ENCODE results near the gene PRKCZ. TPM values are rescaled to one million over a fixed set of nuclear protein-coding genes. Genes with fewer than 3 reads are reported as not detected.

Gene PRKCZ
- polyA plus RNA-seq, 1 of the 3 experiments (the other 2 are of a cell fraction) = 24.2 TPM

DNA sequence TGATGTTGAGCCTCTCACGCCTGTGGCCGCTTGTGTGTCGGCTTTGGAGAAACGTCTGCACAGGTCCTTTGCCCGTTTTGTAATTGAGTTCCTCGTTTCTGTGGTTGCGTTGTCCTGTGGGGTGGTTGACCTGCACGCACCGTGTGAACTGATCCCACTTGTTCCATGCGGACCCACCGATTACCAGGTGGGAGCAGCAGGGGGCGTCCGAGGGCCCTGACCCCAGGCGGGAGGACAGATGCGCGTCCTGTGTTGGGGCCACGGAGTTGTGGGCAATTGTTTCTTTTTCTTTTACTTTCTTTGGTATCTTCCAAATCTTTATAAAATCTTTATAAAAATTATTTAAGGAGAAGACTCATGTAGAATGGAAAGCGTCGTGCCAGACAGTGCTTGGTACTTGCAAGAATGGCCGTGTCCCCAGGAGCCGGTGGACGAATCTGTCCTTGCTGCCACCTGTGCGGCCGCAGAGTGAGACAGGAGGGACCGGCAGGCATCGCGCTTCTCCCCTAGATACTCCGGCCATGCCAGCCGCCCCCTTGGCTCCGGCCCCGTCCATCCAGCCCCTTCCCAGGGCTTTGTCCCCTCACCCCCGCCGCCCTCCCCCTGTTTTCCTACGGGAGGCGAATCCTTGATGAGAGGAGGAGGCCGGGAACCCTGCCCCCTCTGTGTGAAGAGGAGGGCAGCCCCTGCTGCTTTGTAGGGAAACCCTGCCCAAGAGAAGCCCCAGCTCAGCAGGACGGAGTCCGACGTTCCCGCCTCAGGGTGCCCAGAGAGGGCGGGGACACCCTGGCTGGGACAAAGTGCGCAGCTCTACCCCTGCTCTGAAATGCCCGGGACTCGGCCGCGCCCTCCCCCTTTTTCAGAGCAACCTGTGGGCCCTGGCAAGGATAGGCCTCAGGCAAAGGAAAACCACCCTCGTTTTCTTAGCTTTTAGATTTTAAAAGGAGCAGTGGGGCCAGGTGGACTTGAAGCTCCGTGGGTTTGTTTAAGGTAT, 41.7 kb downstream of the PRKCZ start:
- Histone ChIP-seq H3K9ac (no peak overlapping the region), H3K27me3 (ENCODE audit: insufficient read depth) (no peaks in the 10 kb centered on the region), H3K4me3 (ENCODE audit: low read depth in 2 of 2, low read length in 1 of 2) (no peak overlapping the region), H3K9me2 (no peaks in the 10 kb centered on the region), H2AFZ (ENCODE audit: low read depth) (no peak overlapping the region), H4K20me1 (ENCODE audit: insufficient read depth) (no peaks in the 10 kb centered on the region), H3K4me2 (no peak overlapping the region), H3K27ac (ENCODE audit: low read depth in 2 of 2, low read length in 1 of 2) (no peak overlapping the region; a peak in 1 of 4 replicates), H3K9me3 (no peaks in the 10 kb centered on the region), H3F3A (replicated peaks; ENCODE audit: insufficient read depth) (no peaks in the 10 kb centered on the region), H3K4me1 (ENCODE audit: control insufficient read depth in 1 of 2, insufficient read depth in 2 of 2, low read depth in 1 of 2, low read length in 1 of 2) (peaks cover 0 to 11% of the 10 kb centered on the region in 2 experiments; a peak in 1 of 4 replicates), H3K79me2 (ENCODE audit: insufficient read depth) (no peaks in the 10 kb centered on the region), H3K36me3 (replicated peaks in 1 of 2; ENCODE audit: control insufficient read depth in 1 of 2, insufficient read depth in 2 of 2, low read length in 1 of 2) (no peaks in the 10 kb centered on the region)
- POLR2A ChIA-PET = no interaction called here
- 90% methylated on average over 33 of the region's 48 CpGs for WGBS (ENCODE audit: low lambda C conversion rate)
- no peak for TF ChIP-seq RCOR1 (IDR thresholded peaks at IDR 0.05; ENCODE audit: low read length)
- TF ChIP-seq, protein P1, sequence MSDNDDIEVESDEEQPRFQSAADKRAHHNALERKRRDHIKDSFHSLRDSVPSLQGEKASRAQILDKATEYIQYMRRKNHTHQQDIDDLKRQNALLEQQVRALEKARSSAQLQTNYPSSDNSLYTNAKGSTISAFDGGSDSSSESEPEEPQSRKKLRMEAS (IDR thresholded peaks at IDR 0.05; ENCODE audit: low read depth) = no peak
- CTCF ChIA-PET = interaction anchor here (1.1 to 1.2 kb wide), 3 partner anchors 48 to 104 kb away, joined by 3 to 4 read pairs (median 3); no protein-coding TSS in a partner anchor
- DNase-seq = no peak

DNA sequence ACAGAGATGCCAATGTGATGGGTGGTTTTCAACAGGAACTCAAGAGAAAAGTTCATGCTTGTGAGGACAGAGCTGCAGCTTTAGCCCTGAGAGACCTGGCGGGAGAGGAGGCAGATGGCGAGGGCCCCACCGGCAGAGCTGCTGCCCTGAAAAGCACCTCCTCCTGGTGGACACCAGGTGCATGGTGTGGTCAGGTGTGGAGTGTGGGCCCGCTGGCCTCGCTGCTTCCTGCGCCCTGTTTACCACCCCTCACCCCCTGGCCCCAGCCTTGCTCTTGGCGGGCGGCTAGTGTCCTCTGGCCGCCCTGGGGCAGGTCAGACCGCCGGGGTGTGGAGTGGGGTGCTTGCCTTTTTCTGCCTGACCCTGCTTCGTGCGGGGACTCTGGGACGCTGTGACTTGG, 42.8 kb downstream of the PRKCZ start:
- no peaks in the 10 kb centered on the region for H3K9me3 ChIP-seq
- no peaks in the 10 kb centered on the region for H3K27me3 ChIP-seq (ENCODE audit: insufficient read depth)
- H3K79me2 ChIP-seq (ENCODE audit: insufficient read depth) = no peaks in the 10 kb centered on the region
- CTCF ChIA-PET = interaction anchor here (1.1 kb wide), 2 partner anchors 47 to 103 kb away, joined by 3 read pairs; no protein-coding TSS in a partner anchor
- H3K27ac ChIP-seq (ENCODE audit: low read depth in 2 of 2, low read length in 1 of 2) = no peak overlapping the region
- H3K9me2 ChIP-seq = no peaks in the 10 kb centered on the region
- POLR2A ChIA-PET = no interaction called here
- no peaks in the 10 kb centered on the region for H3F3A ChIP-seq (replicated peaks; ENCODE audit: insufficient read depth)
- no peak overlapping the region for H3K9ac ChIP-seq
- no peak overlapping the region for H3K4me2 ChIP-seq
- no peak overlapping the region for H3K4me3 ChIP-seq (ENCODE audit: low read depth in 2 of 2, low read length in 1 of 2)
- no peak for DNase-seq
- WGBS (ENCODE audit: low lambda C conversion rate) = 85% methylated on average over 13 of the region's 14 CpGs
- H3K36me3 ChIP-seq (replicated peaks in 1 of 2; ENCODE audit: control insufficient read depth in 1 of 2, insufficient read depth in 2 of 2, low read length in 1 of 2) = no peaks in the 10 kb centered on the region
- no peak overlapping the region for H2AFZ ChIP-seq (ENCODE audit: low read depth)
- no peaks in the 10 kb centered on the region for H4K20me1 ChIP-seq (ENCODE audit: insufficient read depth)
- H3K4me1 ChIP-seq (ENCODE audit: control insufficient read depth in 1 of 2, insufficient read depth in 2 of 2, low read depth in 1 of 2, low read length in 1 of 2) = peaks cover 0 to 2% of the 10 kb centered on the region in 2 experiments; a peak in 1 of 4 replicates
- TF ChIP-seq NRF1 (IDR thresholded peaks at IDR 0.05; ENCODE audit: low read depth, low read length) = no peak
- no peak for TF ChIP-seq TAF1 (IDR thresholded peaks at IDR 0.05; ENCODE audit: borderline replicate concordance, low read depth, low read length)
- TF ChIP-seq, protein P2, sequence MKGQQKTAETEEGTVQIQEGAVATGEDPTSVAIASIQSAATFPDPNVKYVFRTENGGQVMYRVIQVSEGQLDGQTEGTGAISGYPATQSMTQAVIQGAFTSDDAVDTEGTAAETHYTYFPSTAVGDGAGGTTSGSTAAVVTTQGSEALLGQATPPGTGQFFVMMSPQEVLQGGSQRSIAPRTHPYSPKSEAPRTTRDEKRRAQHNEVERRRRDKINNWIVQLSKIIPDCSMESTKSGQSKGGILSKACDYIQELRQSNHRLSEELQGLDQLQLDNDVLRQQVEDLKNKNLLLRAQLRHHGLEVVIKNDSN (IDR thresholded peaks at IDR 0.05; ENCODE audit: borderline replicate concordance, low read depth) = no peak
- TF ChIP-seq, protein P3, sequence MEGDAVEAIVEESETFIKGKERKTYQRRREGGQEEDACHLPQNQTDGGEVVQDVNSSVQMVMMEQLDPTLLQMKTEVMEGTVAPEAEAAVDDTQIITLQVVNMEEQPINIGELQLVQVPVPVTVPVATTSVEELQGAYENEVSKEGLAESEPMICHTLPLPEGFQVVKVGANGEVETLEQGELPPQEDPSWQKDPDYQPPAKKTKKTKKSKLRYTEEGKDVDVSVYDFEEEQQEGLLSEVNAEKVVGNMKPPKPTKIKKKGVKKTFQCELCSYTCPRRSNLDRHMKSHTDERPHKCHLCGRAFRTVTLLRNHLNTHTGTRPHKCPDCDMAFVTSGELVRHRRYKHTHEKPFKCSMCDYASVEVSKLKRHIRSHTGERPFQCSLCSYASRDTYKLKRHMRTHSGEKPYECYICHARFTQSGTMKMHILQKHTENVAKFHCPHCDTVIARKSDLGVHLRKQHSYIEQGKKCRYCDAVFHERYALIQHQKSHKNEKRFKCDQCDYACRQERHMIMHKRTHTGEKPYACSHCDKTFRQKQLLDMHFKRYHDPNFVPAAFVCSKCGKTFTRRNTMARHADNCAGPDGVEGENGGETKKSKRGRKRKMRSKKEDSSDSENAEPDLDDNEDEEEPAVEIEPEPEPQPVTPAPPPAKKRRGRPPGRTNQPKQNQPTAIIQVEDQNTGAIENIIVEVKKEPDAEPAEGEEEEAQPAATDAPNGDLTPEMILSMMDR (IDR thresholded peaks at IDR 0.05) = no peak
- TF ChIP-seq, protein P4, sequence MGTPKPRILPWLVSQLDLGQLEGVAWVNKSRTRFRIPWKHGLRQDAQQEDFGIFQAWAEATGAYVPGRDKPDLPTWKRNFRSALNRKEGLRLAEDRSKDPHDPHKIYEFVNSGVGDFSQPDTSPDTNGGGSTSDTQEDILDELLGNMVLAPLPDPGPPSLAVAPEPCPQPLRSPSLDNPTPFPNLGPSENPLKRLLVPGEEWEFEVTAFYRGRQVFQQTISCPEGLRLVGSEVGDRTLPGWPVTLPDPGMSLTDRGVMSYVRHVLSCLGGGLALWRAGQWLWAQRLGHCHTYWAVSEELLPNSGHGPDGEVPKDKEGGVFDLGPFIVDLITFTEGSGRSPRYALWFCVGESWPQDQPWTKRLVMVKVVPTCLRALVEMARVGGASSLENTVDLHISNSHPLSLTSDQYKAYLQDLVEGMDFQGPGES (IDR thresholded peaks at IDR 0.05; ENCODE audit: low read depth, low read length) = no peak
- no peak for TF ChIP-seq SMC3 (IDR thresholded peaks at IDR 0.05; ENCODE audit: low read depth, low read length)
- no peak for TF ChIP-seq RFX5 (IDR thresholded peaks at IDR 0.05; ENCODE audit: low read length)
- TF ChIP-seq EZH2phosphoT487 (IDR thresholded peaks at IDR 0.05; ENCODE audit: borderline replicate concordance, low read depth) = no peak
- TF ChIP-seq NFIC (IDR thresholded peaks at IDR 0.05; ENCODE audit: borderline replicate concordance) = no peak
- TF ChIP-seq, protein P1 (IDR thresholded peaks at IDR 0.05; ENCODE audit: low read depth) = no peak
- no peak for TF ChIP-seq RXRA (IDR thresholded peaks at IDR 0.05; ENCODE audit: borderline replicate concordance, low read depth)
- TF ChIP-seq SIN3A (IDR thresholded peaks at IDR 0.05; ENCODE audit: borderline replicate concordance, low read depth, low read length) = no peak
- TF ChIP-seq, protein P5, sequence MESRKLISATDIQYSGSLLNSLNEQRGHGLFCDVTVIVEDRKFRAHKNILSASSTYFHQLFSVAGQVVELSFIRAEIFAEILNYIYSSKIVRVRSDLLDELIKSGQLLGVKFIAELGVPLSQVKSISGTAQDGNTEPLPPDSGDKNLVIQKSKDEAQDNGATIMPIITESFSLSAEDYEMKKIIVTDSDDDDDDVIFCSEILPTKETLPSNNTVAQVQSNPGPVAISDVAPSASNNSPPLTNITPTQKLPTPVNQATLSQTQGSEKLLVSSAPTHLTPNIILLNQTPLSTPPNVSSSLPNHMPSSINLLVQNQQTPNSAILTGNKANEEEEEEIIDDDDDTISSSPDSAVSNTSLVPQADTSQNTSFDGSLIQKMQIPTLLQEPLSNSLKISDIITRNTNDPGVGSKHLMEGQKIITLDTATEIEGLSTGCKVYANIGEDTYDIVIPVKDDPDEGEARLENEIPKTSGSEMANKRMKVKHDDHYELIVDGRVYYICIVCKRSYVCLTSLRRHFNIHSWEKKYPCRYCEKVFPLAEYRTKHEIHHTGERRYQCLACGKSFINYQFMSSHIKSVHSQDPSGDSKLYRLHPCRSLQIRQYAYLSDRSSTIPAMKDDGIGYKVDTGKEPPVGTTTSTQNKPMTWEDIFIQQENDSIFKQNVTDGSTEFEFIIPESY (IDR thresholded peaks at IDR 0.05; ENCODE audit: borderline replicate concordance, low read depth) = no peak
- no peak for TF ChIP-seq ELF1 (IDR thresholded peaks at IDR 0.05)
- no peak for TF ChIP-seq FOSL2 (IDR thresholded peaks at IDR 0.05; ENCODE audit: borderline replicate concordance, low read depth)
- no peak for TF ChIP-seq FOXJ3 (CRISPR knock-in tag; IDR thresholded peaks at IDR 0.05)
- no peak for TF ChIP-seq RAD21 (IDR thresholded peaks at IDR 0.05; ENCODE audit: low read length)

Data from SK-N-SH (cell line).